Smooth muscle cell (in vitro differentiated cells): ENCODE results near the gene MAP4K4. TPM values are rescaled to one million over a fixed set of nuclear protein-coding genes. Genes with fewer than 3 reads are reported as not detected.
A peak's percentile ranks its signal among the peaks of the same experiment; 100 is the strongest.

Experiments used
- DNase-seq: peaks from one replicate; lab custom pipeline; 2025; ENCODE audit not compliant: unreplicated experiment; lab: John Stamatoyannopoulos, UW
- H2AFZ ChIP-seq: fragments of 200-600 bp; sonication (generic); 2 replicates; pipeline ENCODE4 v1.6.0; 2016; ENCODE audit warnings: antibody characterized with exemption, low read depth, mild to moderate bottlenecking
- H3F3A ChIP-seq: fragments of 200-600 bp; sonication (generic); 2 replicates; pipeline ENCODE4 v1.6.0; 2017; ENCODE audit warnings: antibody characterized with exemption, low read depth
- H3K27ac ChIP-seq: fragments of 200-600 bp; sonication (generic); 2 replicates; pipeline ENCODE4 v1.5.1; 2016; ENCODE audit warnings: low read depth, mild to moderate bottlenecking
- H3K27me3 ChIP-seq: fragments of 200-600 bp; sonication (generic); 2 replicates; pipeline ENCODE4 v1.6.1; 2016; ENCODE audit warnings: low read depth, mild to moderate bottlenecking
- H3K36me3 ChIP-seq: fragments of 200-600 bp; sonication (generic); 2 replicates; pipeline ENCODE4 v1.5.1; 2016; ENCODE audit warnings: low read depth
- H3K4me1 ChIP-seq: fragments of 200-600 bp; sonication (generic); 2 replicates; pipeline ENCODE4 v1.5.1; 2016; ENCODE audit warnings: low read depth
- H3K4me2 ChIP-seq: fragments of 200-600 bp; sonication (generic); 2 replicates; pipeline ENCODE4 v1.6.0; 2016; ENCODE audit warnings: mild to moderate bottlenecking
- H3K4me3 ChIP-seq: fragments of 200-600 bp; sonication (generic); 2 replicates; pipeline ENCODE4 v1.5.1; 2016; ENCODE audit warnings: mild to moderate bottlenecking
- H3K79me2 ChIP-seq: fragments of 200-600 bp; sonication (generic); 2 replicates; pipeline ENCODE4 v1.6.0; 2016; ENCODE audit warnings: low read depth, mild to moderate bottlenecking
- H3K9ac ChIP-seq: fragments of 200-600 bp; sonication (generic); 2 replicates; pipeline ENCODE4 v1.6.0; 2016; ENCODE audit warnings: low read depth
- H3K9me3 ChIP-seq: fragments of 200-600 bp; sonication (generic); replicated peaks from 2 replicates; pipeline ENCODE4 v1.5.1; 2016; ENCODE audit warnings: low read depth
- H4K20me1 ChIP-seq: fragments of 200-600 bp; sonication (generic); 2 replicates; pipeline ENCODE4 v1.6.0; 2016; ENCODE audit warnings: low read depth
- WGBS: methylation state at CpG from one replicate; pipeline ENCODE4 v1.1.7; 2016; ENCODE audit warnings: low lambda C conversion rate; 5-methylcytosine and 5-hydroxymethylcytosine counted together
- polyA plus RNA-seq: library from polyadenylated mRNA; unstranded; fragments of >200 nt; fragmentation: Nextera tagmentation; extraction: Ambion mirVana; gene quantifications from 2 replicates; pipeline ENCODE4 v1.2.1, GENCODE V29; 2016
- total RNA-seq: library from RNA; depleted of rRNA; stranded (reverse); fragments of >200 nt; gene quantifications from 2 replicates; pipeline ENCODE4 v1.2.3, GENCODE V29; 2014
- TF ChIP-seq, protein P1 (sequence below): fragments of 200-600 bp; sonication (generic); IDR thresholded peaks from 2 replicates; pipeline ENCODE4 v1.5.1; 2017; ENCODE audit warnings: borderline replicate concordance, mild to moderate bottlenecking, antibody characterized with exemption; ENCODE audit not compliant: insufficient read depth, poor library complexity, severe bottlenecking

The MAP4K4 gene
- total and polyA plus RNA-seq, 2 experiments from 2014 or later, result 68.9 to 107 TPM

DNA sequence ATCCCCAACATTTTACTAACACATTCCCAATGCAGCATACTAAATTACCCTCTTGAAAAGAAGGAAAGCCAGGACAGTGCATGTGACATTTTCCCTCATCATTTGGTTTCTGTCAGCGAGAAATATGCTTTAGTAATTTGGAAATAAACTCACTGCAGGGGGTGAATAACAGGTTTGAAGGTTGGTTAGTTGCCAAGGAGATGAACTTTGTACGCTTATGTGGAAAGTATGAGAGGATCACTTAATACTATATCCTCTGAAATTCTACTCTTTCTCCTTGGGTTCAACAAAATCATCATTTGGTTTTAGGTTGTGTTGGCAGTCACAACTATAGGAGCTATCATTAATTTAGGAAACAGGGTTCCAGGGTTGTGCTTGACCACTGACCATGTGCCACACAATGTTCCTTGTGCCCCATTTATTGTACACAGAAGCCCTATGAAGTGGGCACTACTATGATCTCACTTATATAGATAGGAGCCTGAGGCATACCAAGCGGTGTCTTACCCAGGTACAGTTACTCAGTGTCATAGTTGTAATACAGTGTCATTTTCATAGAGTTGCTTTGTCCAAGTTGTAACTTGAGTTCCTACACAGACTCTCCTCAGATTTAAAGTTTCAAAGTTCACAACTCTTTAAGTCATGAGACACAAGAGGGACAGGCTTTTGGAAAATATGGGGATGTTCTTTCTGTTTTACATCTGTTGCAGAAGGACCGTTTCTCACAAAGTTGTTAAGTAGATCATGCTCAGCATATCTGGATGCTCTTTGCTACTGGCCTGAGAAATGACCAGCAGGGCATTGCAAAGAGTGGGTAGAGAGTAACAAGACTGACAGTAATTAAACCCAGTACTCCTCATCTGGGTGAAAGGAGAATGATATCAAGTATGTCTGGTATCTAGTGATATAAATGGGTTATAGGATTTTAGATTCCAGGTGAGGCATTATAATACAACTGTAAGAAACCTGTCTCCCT is 91.8 kb downstream of the MAP4K4 start:
- 94% methylated on average over 4 of the region's 4 CpGs for WGBS
- H3K4me3 ChIP-seq, result no peak overlapping the region
- no peaks in the 10 kb centered on the region for H3K27me3 ChIP-seq
- no peak for DNase-seq
- no peak overlapping the region for H3K9ac ChIP-seq
- H2AFZ ChIP-seq, result no peak overlapping the region
- no peaks in the 10 kb centered on the region for H3K9me3 ChIP-seq
- H3F3A ChIP-seq, result no peaks in the 10 kb centered on the region
- H3K36me3 ChIP-seq, result no peaks in the 10 kb centered on the region
- peak overlapping the region; percentile 13 for H3K27ac ChIP-seq
- H3K4me1 ChIP-seq, result peaks cover 6% of the 10 kb centered on the region
- peaks cover 97% of the 10 kb centered on the region for H4K20me1 ChIP-seq
- H3K79me2 ChIP-seq, result peaks cover 98% of the 10 kb centered on the region
- no peak overlapping the region for H3K4me2 ChIP-seq
- TF ChIP-seq, protein P1, sequence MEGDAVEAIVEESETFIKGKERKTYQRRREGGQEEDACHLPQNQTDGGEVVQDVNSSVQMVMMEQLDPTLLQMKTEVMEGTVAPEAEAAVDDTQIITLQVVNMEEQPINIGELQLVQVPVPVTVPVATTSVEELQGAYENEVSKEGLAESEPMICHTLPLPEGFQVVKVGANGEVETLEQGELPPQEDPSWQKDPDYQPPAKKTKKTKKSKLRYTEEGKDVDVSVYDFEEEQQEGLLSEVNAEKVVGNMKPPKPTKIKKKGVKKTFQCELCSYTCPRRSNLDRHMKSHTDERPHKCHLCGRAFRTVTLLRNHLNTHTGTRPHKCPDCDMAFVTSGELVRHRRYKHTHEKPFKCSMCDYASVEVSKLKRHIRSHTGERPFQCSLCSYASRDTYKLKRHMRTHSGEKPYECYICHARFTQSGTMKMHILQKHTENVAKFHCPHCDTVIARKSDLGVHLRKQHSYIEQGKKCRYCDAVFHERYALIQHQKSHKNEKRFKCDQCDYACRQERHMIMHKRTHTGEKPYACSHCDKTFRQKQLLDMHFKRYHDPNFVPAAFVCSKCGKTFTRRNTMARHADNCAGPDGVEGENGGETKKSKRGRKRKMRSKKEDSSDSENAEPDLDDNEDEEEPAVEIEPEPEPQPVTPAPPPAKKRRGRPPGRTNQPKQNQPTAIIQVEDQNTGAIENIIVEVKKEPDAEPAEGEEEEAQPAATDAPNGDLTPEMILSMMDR, result no peak

DNA sequence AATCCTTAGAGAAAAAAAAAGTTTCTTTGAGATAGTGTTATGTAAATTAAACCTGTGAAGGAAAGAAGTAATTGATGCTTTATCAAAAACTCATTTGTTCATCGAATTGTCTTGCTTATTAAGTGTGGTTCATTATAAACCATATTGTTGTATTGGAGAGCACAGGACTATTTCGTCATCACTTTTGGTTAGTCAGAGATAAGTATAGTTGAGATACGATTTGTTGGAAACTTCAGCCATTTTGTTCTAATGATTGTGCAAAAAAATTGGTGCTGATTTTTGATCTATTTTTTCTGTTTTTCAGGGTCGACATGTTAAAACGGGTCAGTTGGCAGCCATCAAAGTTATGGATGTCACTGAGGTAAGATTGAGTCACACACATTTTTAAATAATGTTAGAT is 92.9 kb downstream of the MAP4K4 start:
- Histone ChIP-seq H3K9ac (no peak overlapping the region), H3K4me3 (no peak overlapping the region), H3K9me3 (no peaks in the 10 kb centered on the region), H3F3A (no peaks in the 10 kb centered on the region), H3K4me1 (peaks cover 6% of the 10 kb centered on the region), H3K27ac (no peak overlapping the region), H3K36me3 (no peaks in the 10 kb centered on the region), H2AFZ (no peak overlapping the region), H3K79me2 (peaks cover 98% of the 10 kb centered on the region), H3K4me2 (no peak overlapping the region), H3K27me3 (no peaks in the 10 kb centered on the region), H4K20me1 (peaks cover 97% of the 10 kb centered on the region)
- whole genome bisulfite sequencing, result 90% methylated on average over 5 of the region's 5 CpGs
- DNase-seq, result no peak
- TF ChIP-seq, protein P1, result no peak

DNA sequence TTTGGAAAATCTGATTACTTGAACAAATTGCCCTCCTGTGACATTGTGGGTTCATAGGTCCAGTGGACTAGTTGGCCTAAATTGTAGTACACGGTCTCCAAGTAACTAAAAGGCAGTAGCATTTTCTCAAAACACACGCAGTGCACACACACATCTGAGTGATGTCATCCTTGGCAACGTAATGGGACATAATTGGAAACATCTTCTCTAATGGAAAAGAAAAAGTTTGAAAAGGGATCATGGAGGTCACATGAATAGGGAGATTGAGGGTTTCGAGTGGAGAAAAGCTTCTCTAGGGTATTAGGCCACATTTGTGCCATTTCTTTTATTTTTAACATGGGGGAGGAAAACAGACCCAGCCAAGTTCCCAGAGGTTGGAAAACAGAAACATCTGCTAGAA is 93.3 kb downstream of the MAP4K4 start:
- TF ChIP-seq, protein P1, result no peak
- no peaks in the 10 kb centered on the region for H3F3A ChIP-seq
- H3K36me3 ChIP-seq, result no peaks in the 10 kb centered on the region
- no peaks in the 10 kb centered on the region for H3K9me3 ChIP-seq
- H3K79me2 ChIP-seq, result peaks cover 99% of the 10 kb centered on the region
- H3K4me1 ChIP-seq, result peaks cover 6% of the 10 kb centered on the region
- no peak for DNase-seq
- no peak overlapping the region for H2AFZ ChIP-seq
- H3K4me2 ChIP-seq, result no peak overlapping the region
- H3K4me3 ChIP-seq, result no peak overlapping the region
- peaks cover 98% of the 10 kb centered on the region for H4K20me1 ChIP-seq
- no peak overlapping the region for H3K27ac ChIP-seq
- 65% methylated on average over 4 of the region's 4 CpGs for WGBS
- no peaks in the 10 kb centered on the region for H3K27me3 ChIP-seq
- H3K9ac ChIP-seq, result no peak overlapping the region

DNA sequence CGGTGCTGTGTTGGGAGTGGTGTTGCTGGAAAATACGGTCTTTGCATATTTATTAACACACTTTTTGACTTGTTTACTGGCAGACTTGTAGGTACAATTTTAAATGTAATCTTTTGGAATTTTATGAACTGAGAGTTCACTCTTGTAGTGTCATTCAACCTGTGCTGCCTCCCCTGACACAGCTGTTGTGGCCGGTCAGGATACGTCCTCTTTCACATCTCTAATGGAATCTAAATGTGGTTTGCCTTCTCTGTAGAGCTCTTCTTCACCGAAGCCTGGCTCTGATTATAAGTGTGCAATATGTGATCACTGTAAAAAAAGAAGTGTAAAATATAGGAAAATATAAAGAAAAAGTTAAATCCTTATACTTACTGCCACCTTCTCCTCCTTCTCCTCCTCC is 94.7 kb downstream of the MAP4K4 start:
- H3K9me3 ChIP-seq, result no peaks in the 10 kb centered on the region
- H4K20me1 ChIP-seq, result peaks cover 98% of the 10 kb centered on the region

More for the DNA sequence above, 94.7 kb downstream of the MAP4K4 start:
- no peak overlapping the region for H3K4me2 ChIP-seq
- no peak overlapping the region for H3K27ac ChIP-seq
- H3F3A ChIP-seq, result no peaks in the 10 kb centered on the region
- no peak overlapping the region for H3K4me3 ChIP-seq
- DNase-seq, result no peak
- H3K27me3 ChIP-seq, result no peaks in the 10 kb centered on the region
- H3K4me1 ChIP-seq, result peaks cover 6% of the 10 kb centered on the region
- no peaks in the 10 kb centered on the region for H3K36me3 ChIP-seq
- H3K79me2 ChIP-seq, result peaks cover 99% of the 10 kb centered on the region
- no peak overlapping the region for H3K9ac ChIP-seq
- TF ChIP-seq, protein P1, result no peak
- WGBS, result 97% methylated on average over 5 of the region's 5 CpGs
- H2AFZ ChIP-seq, result no peak overlapping the region
